Tibial artery (tissue), 4 donors: ENCODE data around the gene MYMX.

Experiments used
- DNase-seq, 2 donors: peaks; one replicate each; pipeline ENCODE4 v3.0.0-alpha.2; 2019
- H3K27ac ChIP-seq, 2 donors: fragments of 200-600 bp; sonication (generic) in 1 of 2; 1 replicate in 1 of 2; 2 replicates in 1 of 2; pipeline ENCODE4 v1.5.1; 2018 to 2019; ENCODE audit warnings: mild to moderate bottlenecking in 1 of 2
- H3K27me3 ChIP-seq, 2 donors: fragments of 200-600 bp; sonication (generic) in 1 of 2; one replicate each; pipeline versions ENCODE4 v1.5.1 to v1.6.0; 2016 to 2019
- H3K36me3 ChIP-seq, 3 donors: fragments of 200-600 bp; sonication (generic) in 2 of 3; one replicate each; pipeline ENCODE4 v1.5.1; 2016 to 2019; ENCODE audit warnings: mild to moderate bottlenecking in 2 of 3
- H3K4me1 ChIP-seq, 4 donors: fragments of 200-600 bp; sonication (generic) in 2 of 4; 1 replicate in 3 of 4; 2 replicates in 1 of 4; pipeline ENCODE4 v1.5.1; 2016 to 2019
- H3K4me3 ChIP-seq, 2 donors: fragments of 200-600 bp; sonication (generic) in 1 of 2; 1 replicate in 1 of 2; 2 replicates in 1 of 2; pipeline ENCODE4 v1.5.1; 2018 to 2019; ENCODE audit warnings: mild to moderate bottlenecking in 2 of 2
- H3K9me3 ChIP-seq, 3 donors: fragments of 200-600 bp; sonication (generic) in 1 of 3; one replicate each; pipeline ENCODE4 v1.5.1; 2016 to 2019
- CTCF ChIP-seq, 2 experiments: fragments of 200-600 bp in 1 of 2; fragments of 450-650 bp in 1 of 2; IDR thresholded peaks; one replicate each; pipeline ENCODE4 v1.5.1; 2017 to 2019; ENCODE audit warnings: antibody characterized with exemption in 2 of 2, mild to moderate bottlenecking in 1 of 2, moderate library complexity in 1 of 2
- intact Hi-C: fragments of 100-400 bp; cut with DNase I; formaldehyde crosslinking; loops from one replicate; pipeline ENCODE4 v1.15.0; 2023; ENCODE audit warnings: low total_unique reads

MYMX gene

GRCh38 chr6:44264154-44265006 is 47.7 kb downstream of the MYMX start:
- H3K27me3 ChIP-seq, result peaks cover 0 to 15% of the 10 kb centered on the region in 2 donors
- peak overlapping the region; percentile 68 to 82 for H3K27ac ChIP-seq
- H3K4me3 ChIP-seq, result peak overlapping the region; percentile 64 to 72
- DNase-seq, result no peak
- H3K9me3 ChIP-seq, result no peaks in the 10 kb centered on the region
- peaks cover 0 to 15% (median 5%) of the 10 kb centered on the region in 3 donors for H3K36me3 ChIP-seq
- intact Hi-C loops, result loop anchor here (5.0 to 10.0 kb wide), 3 partner anchors 73 to 170 kb away; partner anchors contain the start of gene CDC5L
- H3K4me1 ChIP-seq, result peaks cover 0 to 37% (median 26%) of the 10 kb centered on the region in 4 donors
- no peak for TF ChIP-seq CTCF (IDR thresholded peaks at IDR 0.05)

- Histone ChIP-seq H3K9me3 (no peaks in the 10 kb centered on the region), H3K4me3 (peak within 1 kb of the TSS; percentile 64 to 72), H3K27ac (peak within 1 kb of the TSS; percentile 68 to 82), H3K27me3 (peaks cover 0 to 22% of the 10 kb centered on the region in 2 donors), H3K36me3 (peaks cover 0 to 8% (median under 1%) of the 10 kb centered on the region in 3 donors), H3K4me1 (peaks cover 0 to 40% (median 27%) of the 10 kb centered on the region in 4 donors)
- peak; percentile 95 to 97 for DNase-seq
- intact Hi-C loops, result loop anchor here (5.0 to 10.0 kb wide), 3 partner anchors 72 to 170 kb away; partner anchors contain the start of gene CDC5L
- peak in 1 of 2 experiments; percentile 3 for TF ChIP-seq CTCF (IDR thresholded peaks at IDR 0.05)
Observed at GRCh38 chr6:44265007-44265721, 48.4 kb downstream of the MYMX start, which contains the start of gene NFKBIE. Gene NFKBIE (minus strand): TSS chr6:44265551. CDS start chr6:44265346, 205 bp downstream.

GRCh38 chr6:44265722-44266233 is 49.1 kb downstream of the MYMX start:
- TF ChIP-seq CTCF (IDR thresholded peaks at IDR 0.05), result no peak
- DNase-seq, result no peak
- Histone ChIP-seq H3K27ac (peak overlapping the region; percentile 68 to 82), H3K4me1 (peaks cover 0 to 46% (median 32%) of the 10 kb centered on the region in 4 donors), H3K27me3 (peaks cover 0 to 29% of the 10 kb centered on the region in 2 donors), H3K4me3 (peak overlapping the region; percentile 64 to 72), H3K9me3 (no peaks in the 10 kb centered on the region), H3K36me3 (peaks cover 0 to 6% (median 0%) of the 10 kb centered on the region in 3 donors)
- intact Hi-C loops, result loop anchor here (5.0 to 10.0 kb wide), 3 partner anchors 72 to 171 kb away; partner anchors contain the start of gene CDC5L

GRCh38 chr6:44266347-44266746 is 49.6 kb downstream of the MYMX start:
- DNase-seq, result no peak
- Histone ChIP-seq H3K4me1 (peaks cover 0 to 51% (median 34%) of the 10 kb centered on the region in 4 donors), H3K27ac (no peak overlapping the region), H3K4me3 (no peak overlapping the region), H3K36me3 (peaks cover 0 to 3% (median 0%) of the 10 kb centered on the region in 3 donors), H3K9me3 (no peaks in the 10 kb centered on the region), H3K27me3 (peaks cover 0 to 34% of the 10 kb centered on the region in 2 donors)
- intact Hi-C loops, result loop anchor here (5.0 to 10.0 kb wide), 3 partner anchors 71 to 172 kb away; partner anchors contain the start of gene CDC5L
- no peak for TF ChIP-seq CTCF (IDR thresholded peaks at IDR 0.05)

GRCh38 chr6:44267252-44267651 is 50.5 kb downstream of the MYMX start:
- TF ChIP-seq CTCF (IDR thresholded peaks at IDR 0.05), result no peak
- intact Hi-C loops, result loop anchor here (5.0 to 10.0 kb wide), 3 partner anchors 70 to 172 kb away; partner anchors contain the start of gene CDC5L
- Histone ChIP-seq H3K36me3 (no peaks in the 10 kb centered on the region), H3K4me1 (peaks cover 0 to 54% (median 35%) of the 10 kb centered on the region in 4 donors), H3K27ac (no peak overlapping the region), H3K27me3 (peaks cover 0 to 43% of the 10 kb centered on the region in 2 donors), H3K4me3 (no peak overlapping the region), H3K9me3 (no peaks in the 10 kb centered on the region)
- DNase-seq, result no peak
